ENCODE data around the gene SOWAHA.

SOWAHA gene

GRCh38 chr5:132780577-132780976 lies 32.5 kb upstream of the SOWAHA start:
- H3K27me3 ChIP-seq (ENCODE audit: control insufficient read depth, insufficient read depth, low read length) = peaks cover 1% of the 10 kb centered on the region
- no peak overlapping the region for H3K9ac ChIP-seq (ENCODE audit: low read length)
- H3K9me3 ChIP-seq (ENCODE audit: control insufficient read depth, low read length) = no peaks in the 10 kb centered on the region
- H3K36me3 ChIP-seq (ENCODE audit: control insufficient read depth, insufficient read depth, low read length) = no peaks in the 10 kb centered on the region
- H3K4me1 ChIP-seq (ENCODE audit: control insufficient read depth, insufficient read depth, low read length) = peaks cover 20% of the 10 kb centered on the region
- no peak overlapping the region for H3K4me3 ChIP-seq (ENCODE audit: low read length)

- no peak overlapping the region for H3K9ac ChIP-seq (ENCODE audit: low read length)
- H3K4me1 ChIP-seq (ENCODE audit: control insufficient read depth, insufficient read depth, low read length) = peaks cover 15% of the 10 kb centered on the region
- H3K27me3 ChIP-seq (ENCODE audit: control insufficient read depth, insufficient read depth, low read length) = peaks cover 3% of the 10 kb centered on the region
- no peaks in the 10 kb centered on the region for H3K36me3 ChIP-seq (ENCODE audit: control insufficient read depth, insufficient read depth, low read length)
- H3K9me3 ChIP-seq (ENCODE audit: control insufficient read depth, low read length) = no peaks in the 10 kb centered on the region
- no peak overlapping the region for H3K4me3 ChIP-seq (ENCODE audit: low read length)
Measured at GRCh38 chr5:132781029-132781428, 32.1 kb upstream of the SOWAHA start.

- no peak overlapping the region for H3K9ac ChIP-seq (ENCODE audit: low read length)
- peaks cover 3% of the 10 kb centered on the region for H3K27me3 ChIP-seq (ENCODE audit: control insufficient read depth, insufficient read depth, low read length)
- H3K4me1 ChIP-seq (ENCODE audit: control insufficient read depth, insufficient read depth, low read length) = peaks cover 10% of the 10 kb centered on the region
- H3K36me3 ChIP-seq (ENCODE audit: control insufficient read depth, insufficient read depth, low read length) = no peaks in the 10 kb centered on the region
- no peak overlapping the region for H3K4me3 ChIP-seq (ENCODE audit: low read length)
- no peaks in the 10 kb centered on the region for H3K9me3 ChIP-seq (ENCODE audit: control insufficient read depth, low read length)
Measured at GRCh38 chr5:132782101-132782500, 31.0 kb upstream of the SOWAHA start.

- Histone ChIP-seq H3K27me3 (ENCODE audit: control insufficient read depth, insufficient read depth, low read length) (peaks cover 3% of the 10 kb centered on the region), H3K4me1 (ENCODE audit: control insufficient read depth, insufficient read depth, low read length) (no peaks in the 10 kb centered on the region), H3K36me3 (ENCODE audit: control insufficient read depth, insufficient read depth, low read length) (no peaks in the 10 kb centered on the region), H3K4me3 (ENCODE audit: low read length) (no peak overlapping the region), H3K9ac (ENCODE audit: low read length) (no peak overlapping the region), H3K9me3 (ENCODE audit: control insufficient read depth, low read length) (no peaks in the 10 kb centered on the region)
Measured at GRCh38 chr5:132785365-132785764, 27.7 kb upstream of the SOWAHA start.

- Histone ChIP-seq H3K9ac (ENCODE audit: low read length) (no peak overlapping the region), H3K9me3 (ENCODE audit: control insufficient read depth, low read length) (no peaks in the 10 kb centered on the region), H3K36me3 (ENCODE audit: control insufficient read depth, insufficient read depth, low read length) (no peaks in the 10 kb centered on the region), H3K4me3 (ENCODE audit: low read length) (no peak overlapping the region), H3K4me1 (ENCODE audit: control insufficient read depth, insufficient read depth, low read length) (no peaks in the 10 kb centered on the region), H3K27me3 (ENCODE audit: control insufficient read depth, insufficient read depth, low read length) (peaks cover 3% of the 10 kb centered on the region)
Measured at GRCh38 chr5:132785864-132786263, 27.2 kb upstream of the SOWAHA start.

GRCh38 chr5:132787076-132787475 lies 26.0 kb upstream of the SOWAHA start:
- Histone ChIP-seq H3K27me3 (ENCODE audit: control insufficient read depth, insufficient read depth, low read length) (peaks cover 3% of the 10 kb centered on the region), H3K36me3 (ENCODE audit: control insufficient read depth, insufficient read depth, low read length) (no peaks in the 10 kb centered on the region), H3K4me3 (ENCODE audit: low read length) (no peak overlapping the region), H3K4me1 (ENCODE audit: control insufficient read depth, insufficient read depth, low read length) (no peaks in the 10 kb centered on the region), H3K9ac (ENCODE audit: low read length) (no peak overlapping the region), H3K9me3 (ENCODE audit: control insufficient read depth, low read length) (no peaks in the 10 kb centered on the region)

GRCh38 chr5:132788508-132788907 lies 24.6 kb upstream of the SOWAHA start:
- H3K9me3 ChIP-seq (ENCODE audit: control insufficient read depth, low read length) = no peaks in the 10 kb centered on the region
- H3K27me3 ChIP-seq (ENCODE audit: control insufficient read depth, insufficient read depth, low read length) = peaks cover 3% of the 10 kb centered on the region
- H3K4me1 ChIP-seq (ENCODE audit: control insufficient read depth, insufficient read depth, low read length) = no peaks in the 10 kb centered on the region
- no peak overlapping the region for H3K9ac ChIP-seq (ENCODE audit: low read length)
- no peak overlapping the region for H3K4me3 ChIP-seq (ENCODE audit: low read length)
- H3K36me3 ChIP-seq (ENCODE audit: control insufficient read depth, insufficient read depth, low read length) = no peaks in the 10 kb centered on the region

GRCh38 chr5:132788990-132789886 lies 23.9 kb upstream of the SOWAHA start:
- H3K4me1 ChIP-seq (ENCODE audit: control insufficient read depth, insufficient read depth, low read length) = no peaks in the 10 kb centered on the region
- no peak overlapping the region for H3K9ac ChIP-seq (ENCODE audit: low read length)
- no peaks in the 10 kb centered on the region for H3K36me3 ChIP-seq (ENCODE audit: control insufficient read depth, insufficient read depth, low read length)
- H3K9me3 ChIP-seq (ENCODE audit: control insufficient read depth, low read length) = no peaks in the 10 kb centered on the region
- H3K4me3 ChIP-seq (ENCODE audit: low read length) = no peak overlapping the region
- peaks cover 3% of the 10 kb centered on the region for H3K27me3 ChIP-seq (ENCODE audit: control insufficient read depth, insufficient read depth, low read length)

- H3K9me3 ChIP-seq (ENCODE audit: control insufficient read depth, low read length) = no peaks in the 10 kb centered on the region
- peaks cover 3% of the 10 kb centered on the region for H3K27me3 ChIP-seq (ENCODE audit: control insufficient read depth, insufficient read depth, low read length)
- no peak overlapping the region for H3K9ac ChIP-seq (ENCODE audit: low read length)
- H3K36me3 ChIP-seq (ENCODE audit: control insufficient read depth, insufficient read depth, low read length) = no peaks in the 10 kb centered on the region
- H3K4me3 ChIP-seq (ENCODE audit: low read length) = no peak overlapping the region
- H3K4me1 ChIP-seq (ENCODE audit: control insufficient read depth, insufficient read depth, low read length) = no peaks in the 10 kb centered on the region
Measured at GRCh38 chr5:132790201-132790865, 22.8 kb upstream of the SOWAHA start.

GRCh38 chr5:132791026-132791425 lies 22.1 kb upstream of the SOWAHA start:
- Histone ChIP-seq H3K9me3 (ENCODE audit: control insufficient read depth, low read length) (no peaks in the 10 kb centered on the region), H3K27me3 (ENCODE audit: control insufficient read depth, insufficient read depth, low read length) (no peaks in the 10 kb centered on the region), H3K4me3 (ENCODE audit: low read length) (no peak overlapping the region)

GRCh38 chr5:132797651-132798050 lies 15.5 kb upstream of the SOWAHA start:
- Histone ChIP-seq H3K4me1 (ENCODE audit: control insufficient read depth, insufficient read depth, low read length) (no peaks in the 10 kb centered on the region), H3K9me3 (ENCODE audit: control insufficient read depth, low read length) (no peaks in the 10 kb centered on the region), H3K36me3 (ENCODE audit: control insufficient read depth, insufficient read depth, low read length) (no peaks in the 10 kb centered on the region), H3K4me3 (ENCODE audit: low read length) (no peak overlapping the region), H3K27me3 (ENCODE audit: control insufficient read depth, insufficient read depth, low read length) (no peaks in the 10 kb centered on the region), H3K9ac (ENCODE audit: low read length) (no peak overlapping the region)

More at GRCh38 chr5:132791026-132791425, 22.1 kb upstream of the SOWAHA start:
- Histone ChIP-seq H3K36me3 (ENCODE audit: control insufficient read depth, insufficient read depth, low read length) (no peaks in the 10 kb centered on the region), H3K9ac (ENCODE audit: low read length) (no peak overlapping the region), H3K4me1 (ENCODE audit: control insufficient read depth, insufficient read depth, low read length) (no peaks in the 10 kb centered on the region)

- no peaks in the 10 kb centered on the region for H3K9me3 ChIP-seq (ENCODE audit: control insufficient read depth, low read length)
- H3K4me1 ChIP-seq (ENCODE audit: control insufficient read depth, insufficient read depth, low read length) = no peaks in the 10 kb centered on the region
- H3K9ac ChIP-seq (ENCODE audit: low read length) = no peak overlapping the region
Measured at GRCh38 chr5:132799392-132799791, 13.7 kb upstream of the SOWAHA start.

More at GRCh38 chr5:132799392-132799791, 13.7 kb upstream of the SOWAHA start:
- Histone ChIP-seq H3K27me3 (ENCODE audit: control insufficient read depth, insufficient read depth, low read length) (no peaks in the 10 kb centered on the region), H3K36me3 (ENCODE audit: control insufficient read depth, insufficient read depth, low read length) (no peaks in the 10 kb centered on the region), H3K4me3 (ENCODE audit: low read length) (no peak overlapping the region)

Measured in mucosa of stomach (tissue), 1 donor.